ENCODE data around the gene HLF. TPM values are rescaled to one million over a fixed set of nuclear protein-coding genes. Genes with fewer than 3 reads are reported as not detected.
A peak's percentile ranks its signal among the peaks of the same experiment; 100 is the strongest.

Gene HLF
- total RNA-seq, 2 experiments from 2014 or later: 0.95 to 1.0 TPM

DNA sequence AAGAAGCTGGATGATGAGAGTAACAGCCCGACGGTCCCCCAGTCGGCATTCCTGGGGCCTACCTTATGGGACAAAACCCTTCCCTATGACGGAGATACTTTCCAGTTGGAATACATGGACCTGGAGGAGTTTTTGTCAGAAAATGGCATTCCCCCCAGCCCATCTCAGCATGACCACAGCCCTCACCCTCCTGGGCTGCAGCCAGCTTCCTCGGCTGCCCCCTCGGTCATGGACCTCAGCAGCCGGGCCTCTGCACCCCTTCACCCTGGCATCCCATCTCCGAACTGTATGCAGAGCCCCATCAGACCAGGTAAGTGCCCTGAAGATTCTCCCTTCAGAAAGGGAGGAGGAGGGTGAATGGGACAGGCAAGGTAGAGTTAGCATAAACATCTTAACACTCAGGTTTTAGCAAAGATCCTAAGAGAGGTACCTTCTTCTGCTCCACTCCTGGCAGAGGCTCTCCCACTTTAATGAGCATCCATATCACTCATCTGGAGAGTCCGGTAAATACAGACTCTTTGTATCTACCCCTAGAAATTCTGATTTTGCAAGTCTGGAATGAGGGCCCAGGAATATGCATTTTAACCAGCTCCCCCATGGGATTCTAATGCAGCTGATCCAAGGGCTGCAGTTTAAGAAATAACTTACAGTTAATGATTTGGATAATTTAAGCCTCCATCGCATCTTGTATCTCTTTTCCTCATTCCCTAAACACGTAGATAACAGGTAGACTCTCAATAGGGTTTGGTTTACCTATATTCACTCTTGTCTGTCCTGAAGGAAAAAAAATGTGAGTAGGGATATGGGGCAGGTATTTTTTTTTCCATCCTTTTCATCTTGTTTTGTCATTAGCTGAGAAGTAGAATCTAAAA lies 3.3 kb downstream of the HLF start:
- POLR2A ChIA-PET: no interaction called here
- intact Hi-C loops (cut with DNase I, micrococcal nuclease): loop anchor here in 1 of 2 experiments (10.0 kb wide), 1 partner anchor 147 kb away; no protein-coding TSS in a partner anchor
- peaks cover 16% of the 10 kb centered on the region for H3K4me1 Mint-ChIP-seq
- CTCF ChIA-PET: interaction anchor here (1.2 kb wide), 1 partner anchor 82 kb away, joined by 4 read pairs; no protein-coding TSS in a partner anchor
- H3K9me3 Mint-ChIP-seq (ENCODE audit: low read depth): no peaks in the 10 kb centered on the region
- H3K36me3 Mint-ChIP-seq (ENCODE audit: low read depth): no peaks in the 10 kb centered on the region
- no peak for DNase-seq
- H3K4me3 Mint-ChIP-seq: no peak overlapping the region
- H3K27me3 Mint-ChIP-seq: peaks cover 46% of the 10 kb centered on the region
- no peak for ATAC-seq
- H3K27ac Mint-ChIP-seq: no peak overlapping the region

DNA sequence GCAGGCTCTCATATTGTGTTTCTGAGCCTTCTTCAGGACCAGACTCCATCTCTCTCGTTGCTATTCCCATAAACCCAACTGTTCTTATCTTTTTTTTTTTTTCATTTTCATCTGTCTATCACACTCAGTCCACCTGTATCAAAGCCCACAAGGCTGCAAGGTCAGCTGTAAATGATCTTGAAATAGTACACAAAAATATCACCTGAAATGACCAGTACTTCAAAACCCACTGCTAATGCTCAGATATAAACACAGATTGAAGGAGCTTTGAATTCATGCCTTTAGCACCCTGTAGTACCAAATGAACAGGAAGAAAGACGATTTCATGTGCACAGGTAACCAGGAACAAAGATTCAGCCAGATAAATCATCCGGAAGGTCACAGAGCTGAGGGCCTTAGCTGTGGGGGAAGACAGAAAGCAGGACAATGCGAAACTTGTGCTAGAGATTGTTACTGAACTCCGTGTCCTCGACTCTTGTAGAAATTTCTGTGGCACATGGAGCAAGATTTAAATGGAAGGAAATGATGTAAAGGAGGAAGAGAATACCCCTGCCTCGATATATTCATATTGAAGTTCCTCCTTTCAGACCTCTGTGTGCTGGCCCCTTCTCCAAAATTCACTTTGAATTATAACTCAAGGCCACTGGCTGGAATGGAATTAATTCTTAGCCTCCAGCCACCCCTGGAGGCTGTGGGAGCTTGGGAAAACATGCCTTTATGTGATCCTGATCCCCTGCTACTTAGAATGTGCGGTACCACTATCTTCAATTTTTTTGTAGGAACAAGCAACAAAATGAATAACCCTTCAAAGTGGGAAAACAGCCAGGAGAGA lies 4.1 kb downstream of the HLF start:
- Mint-ChIP-seq H3K27ac (no peak overlapping the region), H3K4me1 (peaks cover 11% of the 10 kb centered on the region), H3K4me3 (no peak overlapping the region), H3K36me3 (ENCODE audit: low read depth) (no peaks in the 10 kb centered on the region), H3K27me3 (peaks cover 39% of the 10 kb centered on the region), H3K9me3 (ENCODE audit: low read depth) (no peaks in the 10 kb centered on the region)
- ChIA-PET CTCF (no interaction called here), POLR2A (no interaction called here)
- intact Hi-C loops (cut with DNase I, micrococcal nuclease): loop anchor here in 1 of 2 experiments (10.0 kb wide), 1 partner anchor 146 kb away; no protein-coding TSS in a partner anchor
- ATAC-seq: no peak
- no peak for DNase-seq

DNA sequence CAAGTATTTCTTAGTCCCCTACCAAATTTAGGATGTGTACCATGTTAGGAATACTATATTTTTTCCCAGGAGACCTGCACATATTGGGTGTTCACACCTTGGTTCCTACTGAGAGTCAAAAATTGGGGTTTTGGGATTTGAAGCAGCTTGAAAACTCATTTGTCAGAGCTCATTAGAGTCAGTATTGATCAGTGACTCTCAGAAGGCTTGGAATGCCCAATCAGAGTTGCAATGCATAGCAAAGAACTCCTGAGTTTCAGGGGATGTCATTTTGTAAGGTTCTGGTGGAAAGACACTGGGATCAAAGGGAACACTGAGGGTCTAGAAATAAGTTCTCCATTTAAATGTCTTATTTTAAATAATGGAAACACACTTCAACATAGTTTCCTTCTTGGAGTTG lies 5.1 kb downstream of the HLF start:
- Mint-ChIP-seq H3K27ac (no peak overlapping the region), H3K36me3 (ENCODE audit: low read depth) (no peaks in the 10 kb centered on the region), H3K4me3 (no peak overlapping the region), H3K27me3 (peaks cover 32% of the 10 kb centered on the region), H3K9me3 (ENCODE audit: low read depth) (no peaks in the 10 kb centered on the region), H3K4me1 (peaks cover 3% of the 10 kb centered on the region)
- ChIA-PET CTCF (interaction anchor here (0.7 kb wide), 1 partner anchor 12 kb away, joined by 3 read pairs; no protein-coding TSS in a partner anchor), POLR2A (no interaction called here)
- ATAC-seq (no peak), DNase-seq (no peak)
- intact Hi-C loops (cut with DNase I, micrococcal nuclease): loop anchor here in 1 of 2 experiments (10.0 kb wide), 1 partner anchor 145 kb away; no protein-coding TSS in a partner anchor

DNA sequence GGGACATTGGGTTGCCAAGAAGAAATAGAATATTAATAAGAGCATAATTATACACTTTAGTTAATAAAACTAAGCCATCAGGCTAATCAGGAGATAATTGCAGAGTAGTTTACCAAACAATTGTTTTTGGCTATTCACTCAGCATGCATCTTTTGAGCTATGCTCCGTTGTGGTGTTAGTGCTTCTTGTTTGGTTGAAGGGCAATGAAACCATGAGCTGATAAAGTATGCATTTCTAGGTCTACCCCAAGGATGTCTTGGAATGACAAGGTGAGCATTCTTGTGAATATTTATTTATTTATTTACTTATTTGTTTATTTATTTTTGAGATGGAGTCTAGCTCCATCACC lies 6.4 kb downstream of the HLF start:
- H3K9me3 Mint-ChIP-seq (ENCODE audit: low read depth): no peaks in the 10 kb centered on the region
- CTCF ChIA-PET: interaction anchor here (0.6 kb wide), 1 partner anchor 26 kb away, joined by 3 read pairs; no protein-coding TSS in a partner anchor
- H3K4me1 Mint-ChIP-seq: peaks cover under 1% of the 10 kb centered on the region
- H3K4me3 Mint-ChIP-seq: no peak overlapping the region
- ATAC-seq (no peak), DNase-seq (no peak)
- peaks cover 28% of the 10 kb centered on the region for H3K27me3 Mint-ChIP-seq
- POLR2A ChIA-PET: no interaction called here
- intact Hi-C loops (cut with DNase I, micrococcal nuclease): no loop called here
- H3K27ac Mint-ChIP-seq: no peak overlapping the region
- H3K36me3 Mint-ChIP-seq (ENCODE audit: low read depth): no peaks in the 10 kb centered on the region

DNA sequence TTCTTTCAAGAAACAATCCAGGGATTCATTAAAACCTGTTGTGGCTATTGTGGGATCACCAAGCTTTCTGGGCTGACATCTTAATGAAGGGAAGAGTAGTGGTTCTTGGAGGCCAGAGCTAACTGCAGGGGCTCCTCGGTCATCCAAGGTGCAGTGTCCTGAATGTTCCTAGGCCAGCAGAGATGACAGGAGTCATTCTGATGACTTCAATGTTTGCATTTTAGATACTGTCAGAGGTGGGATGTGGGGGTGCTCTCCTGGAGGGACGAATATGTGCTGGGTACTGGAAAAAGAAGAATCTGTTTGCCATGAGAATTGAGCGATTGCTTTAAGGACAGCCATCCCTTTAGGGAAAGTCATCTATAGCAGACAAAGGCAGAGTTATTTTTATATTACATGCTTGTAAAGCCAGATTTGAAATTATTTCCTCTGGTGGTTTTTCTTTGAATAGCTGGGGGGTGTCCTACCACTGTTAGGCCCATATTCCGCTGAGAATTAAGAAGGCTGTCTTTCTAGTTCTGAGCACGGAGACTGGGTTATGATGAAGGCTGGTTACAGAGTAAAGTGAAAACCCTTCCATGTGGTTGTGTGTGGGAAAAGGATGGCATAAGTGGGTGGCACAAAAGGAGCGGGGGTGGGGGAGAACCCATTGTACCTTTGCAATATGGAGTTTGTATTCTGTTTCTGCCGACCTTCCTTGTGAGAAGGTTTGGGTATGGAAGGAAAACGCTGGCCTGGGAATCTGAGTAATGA lies 7.4 kb downstream of the HLF start:
- Mint-ChIP-seq H3K27me3 (peaks cover 23% of the 10 kb centered on the region), H3K9me3 (ENCODE audit: low read depth) (no peaks in the 10 kb centered on the region), H3K4me3 (no peak overlapping the region), H3K36me3 (ENCODE audit: low read depth) (no peaks in the 10 kb centered on the region), H3K4me1 (no peaks in the 10 kb centered on the region), H3K27ac (no peak overlapping the region)
- ATAC-seq (peak; percentile 16), DNase-seq (no peak)
- intact Hi-C loops (cut with DNase I, micrococcal nuclease): no loop called here
- CTCF ChIA-PET: interaction anchor here (0.6 to 0.7 kb wide), 2 partner anchors 25 to 37 kb away, joined by 3 read pairs; no protein-coding TSS in a partner anchor
- POLR2A ChIA-PET: no interaction called here

GRCh38 chr17:55272711-55273578 lies 8.2 kb downstream of the HLF start:
- no peak overlapping the region for H3K27ac Mint-ChIP-seq

GRCh38 chr17:55273579-55274354 lies 9.0 kb downstream of the HLF start:
- Mint-ChIP-seq H3K36me3 (ENCODE audit: low read depth) (no peaks in the 10 kb centered on the region), H3K9me3 (ENCODE audit: low read depth) (no peaks in the 10 kb centered on the region), H3K4me3 (no peak overlapping the region), H3K4me1 (no peaks in the 10 kb centered on the region), H3K27ac (no peak overlapping the region), H3K27me3 (peaks cover 14% of the 10 kb centered on the region)
- ChIA-PET POLR2A (no interaction called here), CTCF (interaction anchor here (0.6 kb wide), 1 partner anchor 437 kb away, joined by 3 read pairs; no protein-coding TSS in a partner anchor)
- DNase-seq (no peak), ATAC-seq (no peak)
- intact Hi-C loops (cut with DNase I, micrococcal nuclease): no loop called here

More at GRCh38 chr17:55272711-55273578, 8.2 kb downstream of the HLF start:
- DNase-seq (no peak), ATAC-seq (no peak)
- no peak overlapping the region for H3K4me3 Mint-ChIP-seq
- CTCF ChIA-PET: interaction anchor here (0.7 kb wide), 1 partner anchor 36 kb away, joined by 3 read pairs; no protein-coding TSS in a partner anchor
- no peaks in the 10 kb centered on the region for H3K4me1 Mint-ChIP-seq
- no peaks in the 10 kb centered on the region for H3K9me3 Mint-ChIP-seq (ENCODE audit: low read depth)
- H3K36me3 Mint-ChIP-seq (ENCODE audit: low read depth): no peaks in the 10 kb centered on the region
- intact Hi-C loops (cut with DNase I, micrococcal nuclease): no loop called here
- POLR2A ChIA-PET: no interaction called here
- peaks cover 17% of the 10 kb centered on the region for H3K27me3 Mint-ChIP-seq

- ChIA-PET CTCF (interaction anchor here (0.6 to 1.3 kb wide), 5 partner anchors 10 to 436 kb away, joined by 3 to 6 read pairs (median 3); no protein-coding TSS in a partner anchor), POLR2A (no interaction called here)
- Mint-ChIP-seq H3K4me3 (no peak overlapping the region), H3K36me3 (ENCODE audit: low read depth) (no peaks in the 10 kb centered on the region), H3K4me1 (no peaks in the 10 kb centered on the region), H3K9me3 (ENCODE audit: low read depth) (no peaks in the 10 kb centered on the region), H3K27me3 (peaks cover 10% of the 10 kb centered on the region), H3K27ac (no peak overlapping the region)
- no peak for ATAC-seq
- no peak for DNase-seq
- intact Hi-C loops (cut with DNase I, micrococcal nuclease): no loop called here
These were observed 9.8 kb downstream of the HLF start for GRCh38 chr17:55274355-55275255.

Data from activated CD4-positive, alpha-beta T cell treated with anti-CD3 and anti-CD28 coated beads for 36 hours (primary cell).